SK-N-SH (cell line): ENCODE measurements around the gene IPPK. TPM values are rescaled to one million over a fixed set of nuclear protein-coding genes. Genes with fewer than 3 reads are reported as not detected.

Source experiments
- CTCF ChIA-PET: fragments of 300-600, 350-600 bp; formaldehyde crosslinking; extraction: SDS; loops from one replicate; lab custom pipeline; 2021; lab: Yijun Ruan, JAX
- POLR2A ChIA-PET: fragments of 350-600 bp; sonication (Branson Sonifier 250); formaldehyde crosslinking; extraction: SDS; loops from one replicate; lab custom pipeline; 2020; ENCODE audit warnings: antibody characterized with exemption, inconsistent platforms; lab: Yijun Ruan, JAX
- DNase-seq: peaks from one replicate; pipeline ENCODE4 v3.0.0; 2012
- H2AFZ ChIP-seq: fragments of 200-600 bp; sonication (generic); 2 replicates; pipeline ENCODE4 v1.8.1; 2016; ENCODE audit warnings: antibody characterized with exemption, mild to moderate bottlenecking, low read depth
- H3F3A ChIP-seq: fragments of 200-600 bp; sonication (generic); replicated peaks from 2 replicates; pipeline ENCODE3; 2016; ENCODE audit warnings: antibody characterized with exemption, mild to moderate bottlenecking; ENCODE audit not compliant: insufficient read depth
- H3K27ac ChIP-seq, 2 experiments: fragments of 200-500 bp in 1 of 2; fragments of 200-600 bp in 1 of 2; sonication (Bioruptor generic) in 1 of 2; sonication (generic), shearing (Covaris generic) in 1 of 2; 2 replicates each; pipeline versions ENCODE4 v1.5.1 to v1.6.1; 2014 to 2016; ENCODE audit warnings: low read depth in 2 of 2, inconsistent platforms in 1 of 2, low read length in 1 of 2, mild to moderate bottlenecking in 1 of 2, mixed read lengths in 1 of 2
- H3K27me3 ChIP-seq: fragments of 200-600 bp; sonication (generic), shearing (Covaris generic); 2 replicates; pipeline ENCODE4 v1.6.1; 2016; ENCODE audit warnings: mixed run types; ENCODE audit not compliant: insufficient read depth
- H3K36me3 ChIP-seq, 2 experiments: fragments of 200-500 bp in 1 of 2; fragments of 200-600 bp in 1 of 2; sonication (Bioruptor generic) in 1 of 2; sonication (generic) in 1 of 2; replicated peaks in 1 of 2; 2 replicates each; pipeline versions ENCODE3 to v1.5.1; 2014 to 2016; ENCODE audit warnings: low read length in 1 of 2, mild to moderate bottlenecking in 1 of 2; ENCODE audit not compliant: insufficient read depth in 2 of 2, control insufficient read depth in 1 of 2
- H3K4me1 ChIP-seq, 2 experiments: fragments of 200-500 bp in 1 of 2; fragments of 200-600 bp in 1 of 2; sonication (Bioruptor generic) in 1 of 2; sonication (generic), shearing (Covaris generic) in 1 of 2; 2 replicates each; pipeline versions ENCODE4 v1.5.1 to v1.6.1; 2014 to 2016; ENCODE audit warnings: low read depth in 1 of 2, low read length in 1 of 2, mixed run types in 1 of 2; ENCODE audit not compliant: insufficient read depth in 2 of 2, control insufficient read depth in 1 of 2
- H3K4me2 ChIP-seq: fragments of 200-600 bp; sonication (generic), shearing (Covaris generic); 2 replicates; pipeline ENCODE4 v1.6.1; 2017; ENCODE audit warnings: mixed run types
- H3K4me3 ChIP-seq, 2 experiments: fragments of 200-500 bp in 1 of 2; fragments of 200-600 bp in 1 of 2; sonication (Bioruptor generic) in 1 of 2; sonication (generic), shearing (Covaris generic) in 1 of 2; 2 replicates each; pipeline versions ENCODE4 v1.5.1 to v1.8.1; 2014 to 2016; ENCODE audit warnings: low read depth in 2 of 2, inconsistent platforms in 1 of 2, low read length in 1 of 2, mild to moderate bottlenecking in 1 of 2, mixed read lengths in 1 of 2, moderate library complexity in 1 of 2
- H3K79me2 ChIP-seq: fragments of 200-600 bp; sonication (generic); 2 replicates; pipeline ENCODE4 v1.8.1; 2017; ENCODE audit warnings: mild to moderate bottlenecking; ENCODE audit not compliant: insufficient read depth
- H3K9ac ChIP-seq: fragments of 200-600 bp; sonication (generic); 2 replicates; pipeline ENCODE4 v1.6.1; 2017; ENCODE audit warnings: mixed run types
- H3K9me2 ChIP-seq: fragments of 200-600 bp; sonication (generic); 2 replicates; pipeline ENCODE4 v1.6.1; 2017; ENCODE audit warnings: mixed run types
- H3K9me3 ChIP-seq: fragments of 200-600 bp; sonication (generic); 2 replicates; pipeline ENCODE4 v1.6.1; 2017; ENCODE audit warnings: mixed run types, mild to moderate bottlenecking, moderate library complexity
- H4K20me1 ChIP-seq: fragments of 200-600 bp; sonication (generic); 2 replicates; pipeline ENCODE4 v1.6.1; 2017; ENCODE audit warnings: mild to moderate bottlenecking, mixed run types; ENCODE audit not compliant: insufficient read depth
- CHD2 ChIP-seq: fragments of 150-350 bp; IDR thresholded peaks from 2 replicates; pipeline ENCODE4 v1.6.1; 2018; ENCODE audit warnings: low read length; ENCODE audit not compliant: partially characterized antibody
- ELF1 ChIP-seq: IDR thresholded peaks from 2 replicates; pipeline ENCODE4 v1.4.0; 2012
- FOXJ3 ChIP-seq: sonication (generic); formaldehyde crosslinking; IDR thresholded peaks from 2 replicates; pipeline ENCODE4 v1.5.1; 2020; ENCODE audit warnings: mild to moderate bottlenecking, missing genetic modification reagents
- GABPA ChIP-seq: IDR thresholded peaks from 2 replicates; pipeline ENCODE4 v1.4.0; 2012; ENCODE audit warnings: low read depth, mild to moderate bottlenecking
- GATA2 ChIP-seq: sonication (generic); formaldehyde crosslinking; IDR thresholded peaks from 2 replicates; pipeline ENCODE4 v1.5.0; 2020; ENCODE audit warnings: mild to moderate bottlenecking, missing genetic modification reagents
- MEF2A ChIP-seq: IDR thresholded peaks from 2 replicates; pipeline ENCODE4 v1.4.0; 2012; ENCODE audit warnings: low read depth, borderline replicate concordance
- NFIC ChIP-seq: IDR thresholded peaks from 2 replicates; pipeline ENCODE4 v1.4.0; 2012; ENCODE audit warnings: borderline replicate concordance
- NRF1 ChIP-seq: IDR thresholded peaks from 2 replicates; pipeline ENCODE4 v1.6.1; 2012; ENCODE audit warnings: low read depth, mild to moderate bottlenecking, low read length
- POLR2AphosphoS5 ChIP-seq: IDR thresholded peaks from 2 replicates; pipeline ENCODE4 v1.6.1; 2012; ENCODE audit warnings: low read depth, low read length
- RAD21 ChIP-seq: IDR thresholded peaks from 2 replicates; pipeline ENCODE4 v1.6.1; 2012; ENCODE audit warnings: mild to moderate bottlenecking, low read length
- RCOR1 ChIP-seq: fragments of 150-350 bp; IDR thresholded peaks from 2 replicates; pipeline ENCODE4 v1.6.1; 2017; ENCODE audit warnings: antibody characterized with exemption, low read length
- SIN3A ChIP-seq: IDR thresholded peaks from 2 replicates; pipeline ENCODE4 v1.6.1; 2012; ENCODE audit warnings: low read depth, mild to moderate bottlenecking, low read length, moderate library complexity, borderline replicate concordance
- SMC3 ChIP-seq: IDR thresholded peaks from 2 replicates; pipeline ENCODE4 v1.6.1; 2012; ENCODE audit warnings: low read depth, low read length, improper control_type of control experiment
- TAF1 ChIP-seq: IDR thresholded peaks from 2 replicates; pipeline ENCODE4 v1.6.1; 2012; ENCODE audit warnings: low read depth, mild to moderate bottlenecking, low read length, moderate library complexity, borderline replicate concordance
- TCF12 ChIP-seq: IDR thresholded peaks from 2 replicates; pipeline ENCODE4 v1.4.0; 2012
- WGBS: methylation state at CpG from one replicate; pipeline ENCODE4 v1.1.6; 2017; ENCODE audit warnings: low lambda C conversion rate; 5-methylcytosine and 5-hydroxymethylcytosine counted together
- polyA plus RNA-seq, 3 experiments: library from polyadenylated mRNA; depleted of rRNA; stranded (reverse); fragments of >200 nt; gene quantifications; 2 replicates each; pipeline ENCODE4 v1.2.3, GENCODE V29; 2012
- TF ChIP-seq, protein P1 (sequence below): fragments of 150-350 bp; IDR thresholded peaks from 2 replicates; pipeline ENCODE4 v1.6.1; 2017; ENCODE audit warnings: antibody characterized with exemption, low read length, low read depth, borderline replicate concordance
- TF ChIP-seq, protein P2 (sequence below): fragments of 150-350 bp; IDR thresholded peaks from 2 replicates; pipeline ENCODE4 v1.6.1; 2016; ENCODE audit warnings: mild to moderate bottlenecking, low read depth, low read length
- TF ChIP-seq, protein P3 (sequence below): IDR thresholded peaks from 2 replicates; pipeline ENCODE4; 2012
- TF ChIP-seq, protein P4 (sequence below): IDR thresholded peaks from 2 replicates; pipeline ENCODE4 v1.6.1; 2012; ENCODE audit warnings: mild to moderate bottlenecking, low read depth, low read length, moderate library complexity
- TF ChIP-seq, protein P5 (sequence below): IDR thresholded peaks from 2 replicates; pipeline ENCODE4 v1.4.0; 2012; ENCODE audit warnings: low read depth, borderline replicate concordance

IPPK gene
- polyA plus RNA-seq, 1 of the 3 experiments (the other 2 are of a cell fraction): 16.5 TPM

DNA sequence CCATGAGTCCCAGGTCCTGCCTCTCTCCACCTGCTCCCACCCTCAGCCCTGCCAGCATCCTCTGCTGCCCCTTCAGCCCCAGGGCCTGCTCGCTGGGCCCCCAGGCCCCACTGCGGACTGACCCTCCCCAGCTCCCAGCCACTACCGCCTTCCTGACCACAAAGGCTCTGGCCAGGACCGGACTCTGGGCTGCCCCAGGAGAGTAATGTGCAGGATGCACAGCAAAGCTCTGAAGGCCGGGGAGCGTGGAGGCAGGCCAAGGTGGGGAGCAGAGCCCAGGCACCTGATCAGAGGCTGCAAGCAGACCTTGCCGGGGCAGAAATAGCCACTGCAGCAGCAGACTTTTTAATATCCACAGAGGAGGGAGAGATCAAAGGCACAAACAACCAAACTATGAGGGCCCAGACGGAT lies 27.9 kb downstream of the IPPK start:
- Histone ChIP-seq H3K36me3 (peaks cover 35 to 89% of the 10 kb centered on the region in 2 experiments), H3K4me2 (no peak overlapping the region), H3K79me2 (peaks cover 14% of the 10 kb centered on the region; the same call in 1 of the 2 replicates), H4K20me1 (no peaks in the 10 kb centered on the region), H2AFZ (no peak overlapping the region), H3K9me3 (no peaks in the 10 kb centered on the region), H3K9ac (no peak overlapping the region), H3K27me3 (no peaks in the 10 kb centered on the region), H3F3A (no peaks in the 10 kb centered on the region), H3K9me2 (no peaks in the 10 kb centered on the region), H3K4me1 (no peaks in the 10 kb centered on the region), H3K4me3 (no peak overlapping the region), H3K27ac (no peak overlapping the region)
- ChIA-PET POLR2A (no interaction called here), CTCF (interaction anchor here (1.3 kb wide), 1 partner anchor 8 kb away, joined by 4 read pairs; no protein-coding TSS in a partner anchor)
- 98% methylated on average over 7 of the region's 8 CpGs for WGBS
- DNase-seq: no peak
- TF ChIP-seq, protein P1, sequence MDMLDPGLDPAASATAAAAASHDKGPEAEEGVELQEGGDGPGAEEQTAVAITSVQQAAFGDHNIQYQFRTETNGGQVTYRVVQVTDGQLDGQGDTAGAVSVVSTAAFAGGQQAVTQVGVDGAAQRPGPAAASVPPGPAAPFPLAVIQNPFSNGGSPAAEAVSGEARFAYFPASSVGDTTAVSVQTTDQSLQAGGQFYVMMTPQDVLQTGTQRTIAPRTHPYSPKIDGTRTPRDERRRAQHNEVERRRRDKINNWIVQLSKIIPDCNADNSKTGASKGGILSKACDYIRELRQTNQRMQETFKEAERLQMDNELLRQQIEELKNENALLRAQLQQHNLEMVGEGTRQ: no peak
- TF ChIP-seq TAF1 (no peak), RAD21 (no peak), GABPA (no peak)

DNA sequence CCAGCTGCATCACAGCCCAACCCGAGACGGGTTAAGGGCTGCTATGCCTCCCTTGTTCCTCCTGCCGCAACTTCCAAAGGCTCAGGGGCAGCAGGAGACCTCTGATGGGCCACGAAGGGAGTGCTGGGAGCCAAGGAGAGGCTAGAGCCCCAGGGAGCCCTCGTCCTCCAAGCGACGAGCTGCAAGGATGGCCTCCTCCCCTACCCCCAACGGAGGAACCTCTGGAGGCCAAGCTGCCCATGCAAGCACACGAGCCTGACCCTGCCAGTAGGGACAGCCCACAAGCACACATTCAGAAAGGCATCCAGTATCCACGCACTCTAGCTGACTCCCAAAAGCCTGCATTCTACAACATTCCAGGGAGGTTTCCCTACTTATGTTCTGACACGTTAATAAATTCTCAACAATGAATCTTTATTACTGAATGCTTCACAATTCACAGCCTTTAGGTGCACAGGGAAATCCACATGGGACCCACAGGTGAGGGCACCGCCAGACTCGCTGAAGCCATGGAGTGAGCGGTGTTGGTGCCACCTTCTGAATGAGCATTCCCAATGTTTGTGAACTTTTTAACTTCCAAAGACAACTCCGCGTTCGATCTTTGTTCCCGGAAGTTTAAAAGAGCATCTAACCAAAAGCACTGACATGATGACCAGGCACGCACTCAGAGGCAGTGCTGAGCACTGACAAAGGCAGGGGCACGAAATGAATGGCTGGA lies 28.7 kb downstream of the IPPK start:
- H2AFZ ChIP-seq: no peak overlapping the region

More for the DNA sequence above, 28.7 kb downstream of the IPPK start:
- DNase-seq: no peak
- 94% methylated on average over 16 of the region's 20 CpGs for WGBS
- H3K4me1 ChIP-seq: no peaks in the 10 kb centered on the region
- H3K9ac ChIP-seq: no peak overlapping the region
- POLR2A ChIA-PET: no interaction called here
- H3K4me3 ChIP-seq: no peak overlapping the region
- no peak overlapping the region for H3K27ac ChIP-seq
- H4K20me1 ChIP-seq: no peaks in the 10 kb centered on the region
- no peaks in the 10 kb centered on the region for H3K9me2 ChIP-seq
- H3K4me2 ChIP-seq: no peak overlapping the region
- peaks cover 10% of the 10 kb centered on the region; the same call in 1 of the 2 replicates for H3K79me2 ChIP-seq
- no peaks in the 10 kb centered on the region for H3K27me3 ChIP-seq
- no peaks in the 10 kb centered on the region for H3K9me3 ChIP-seq
- H3K36me3 ChIP-seq: peaks cover 27 to 85% of the 10 kb centered on the region in 2 experiments
- no peaks in the 10 kb centered on the region for H3F3A ChIP-seq
- CTCF ChIA-PET: interaction anchor here (0.8 to 1.0 kb wide), 2 partner anchors 202 to 313 kb away, joined by 3 read pairs; no protein-coding TSS in a partner anchor
- TF ChIP-seq RCOR1 (no peak), POLR2AphosphoS5 (no peak), SMC3 (no peak), TCF12 (no peak), ELF1 (no peak), NRF1 (no peak), CHD2 (no peak), TAF1 (no peak), SIN3A (no peak), MEF2A (no peak), FOXJ3 (no peak), NFIC (no peak), GATA2 (CRISPR knock-in tag) (no peak)
- TF ChIP-seq, protein P2, sequence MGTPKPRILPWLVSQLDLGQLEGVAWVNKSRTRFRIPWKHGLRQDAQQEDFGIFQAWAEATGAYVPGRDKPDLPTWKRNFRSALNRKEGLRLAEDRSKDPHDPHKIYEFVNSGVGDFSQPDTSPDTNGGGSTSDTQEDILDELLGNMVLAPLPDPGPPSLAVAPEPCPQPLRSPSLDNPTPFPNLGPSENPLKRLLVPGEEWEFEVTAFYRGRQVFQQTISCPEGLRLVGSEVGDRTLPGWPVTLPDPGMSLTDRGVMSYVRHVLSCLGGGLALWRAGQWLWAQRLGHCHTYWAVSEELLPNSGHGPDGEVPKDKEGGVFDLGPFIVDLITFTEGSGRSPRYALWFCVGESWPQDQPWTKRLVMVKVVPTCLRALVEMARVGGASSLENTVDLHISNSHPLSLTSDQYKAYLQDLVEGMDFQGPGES: no peak
- TF ChIP-seq, protein P3, sequence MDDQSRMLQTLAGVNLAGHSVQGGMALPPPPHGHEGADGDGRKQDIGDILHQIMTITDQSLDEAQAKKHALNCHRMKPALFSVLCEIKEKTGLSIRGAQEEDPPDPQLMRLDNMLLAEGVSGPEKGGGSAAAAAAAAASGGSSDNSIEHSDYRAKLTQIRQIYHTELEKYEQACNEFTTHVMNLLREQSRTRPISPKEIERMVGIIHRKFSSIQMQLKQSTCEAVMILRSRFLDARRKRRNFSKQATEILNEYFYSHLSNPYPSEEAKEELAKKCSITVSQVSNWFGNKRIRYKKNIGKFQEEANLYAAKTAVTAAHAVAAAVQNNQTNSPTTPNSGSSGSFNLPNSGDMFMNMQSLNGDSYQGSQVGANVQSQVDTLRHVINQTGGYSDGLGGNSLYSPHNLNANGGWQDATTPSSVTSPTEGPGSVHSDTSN: no peak
- TF ChIP-seq, protein P4, sequence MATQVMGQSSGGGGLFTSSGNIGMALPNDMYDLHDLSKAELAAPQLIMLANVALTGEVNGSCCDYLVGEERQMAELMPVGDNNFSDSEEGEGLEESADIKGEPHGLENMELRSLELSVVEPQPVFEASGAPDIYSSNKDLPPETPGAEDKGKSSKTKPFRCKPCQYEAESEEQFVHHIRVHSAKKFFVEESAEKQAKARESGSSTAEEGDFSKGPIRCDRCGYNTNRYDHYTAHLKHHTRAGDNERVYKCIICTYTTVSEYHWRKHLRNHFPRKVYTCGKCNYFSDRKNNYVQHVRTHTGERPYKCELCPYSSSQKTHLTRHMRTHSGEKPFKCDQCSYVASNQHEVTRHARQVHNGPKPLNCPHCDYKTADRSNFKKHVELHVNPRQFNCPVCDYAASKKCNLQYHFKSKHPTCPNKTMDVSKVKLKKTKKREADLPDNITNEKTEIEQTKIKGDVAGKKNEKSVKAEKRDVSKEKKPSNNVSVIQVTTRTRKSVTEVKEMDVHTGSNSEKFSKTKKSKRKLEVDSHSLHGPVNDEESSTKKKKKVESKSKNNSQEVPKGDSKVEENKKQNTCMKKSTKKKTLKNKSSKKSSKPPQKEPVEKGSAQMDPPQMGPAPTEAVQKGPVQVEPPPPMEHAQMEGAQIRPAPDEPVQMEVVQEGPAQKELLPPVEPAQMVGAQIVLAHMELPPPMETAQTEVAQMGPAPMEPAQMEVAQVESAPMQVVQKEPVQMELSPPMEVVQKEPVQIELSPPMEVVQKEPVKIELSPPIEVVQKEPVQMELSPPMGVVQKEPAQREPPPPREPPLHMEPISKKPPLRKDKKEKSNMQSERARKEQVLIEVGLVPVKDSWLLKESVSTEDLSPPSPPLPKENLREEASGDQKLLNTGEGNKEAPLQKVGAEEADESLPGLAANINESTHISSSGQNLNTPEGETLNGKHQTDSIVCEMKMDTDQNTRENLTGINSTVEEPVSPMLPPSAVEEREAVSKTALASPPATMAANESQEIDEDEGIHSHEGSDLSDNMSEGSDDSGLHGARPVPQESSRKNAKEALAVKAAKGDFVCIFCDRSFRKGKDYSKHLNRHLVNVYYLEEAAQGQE: no peak
- TF ChIP-seq, protein P5, sequence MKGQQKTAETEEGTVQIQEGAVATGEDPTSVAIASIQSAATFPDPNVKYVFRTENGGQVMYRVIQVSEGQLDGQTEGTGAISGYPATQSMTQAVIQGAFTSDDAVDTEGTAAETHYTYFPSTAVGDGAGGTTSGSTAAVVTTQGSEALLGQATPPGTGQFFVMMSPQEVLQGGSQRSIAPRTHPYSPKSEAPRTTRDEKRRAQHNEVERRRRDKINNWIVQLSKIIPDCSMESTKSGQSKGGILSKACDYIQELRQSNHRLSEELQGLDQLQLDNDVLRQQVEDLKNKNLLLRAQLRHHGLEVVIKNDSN: no peak
- TF ChIP-seq, all 33 proteins: peak for 0
